HepG2 (cell line): Measurements from ENCODE around the gene SMIM1. TPM values are rescaled to one million over a fixed set of nuclear protein-coding genes. Genes with fewer than 3 reads are reported as not detected.

Experiments used
- CCAR2 ChIP-seq: fragments of 200-400 bp; formaldehyde crosslinking; optimal IDR thresholded peaks from 2 replicates; pipeline ENCODE3; 2018; ENCODE audit warnings: low read depth, mild to moderate bottlenecking, low read length, moderate library complexity
- CREM ChIP-seq, 2 experiments: sonication (generic) in 1 of 2; formaldehyde crosslinking in 1 of 2; IDR thresholded peaks; 2 replicates each; pipeline versions ENCODE4 v1.4.0 to v1.6.1; 2016 to 2020; ENCODE audit warnings: antibody characterized with exemption in 1 of 2, mild to moderate bottlenecking in 1 of 2, missing genetic modification reagents in 1 of 2
- FOXM1 ChIP-seq: sonication (generic); formaldehyde crosslinking; IDR thresholded peaks from 2 replicates; pipeline ENCODE4 v1.5.0; 2020; ENCODE audit warnings: missing genetic modification reagents
- IKZF5 ChIP-seq: IDR thresholded peaks from 2 replicates; pipeline ENCODE4 v1.6.1; 2018; ENCODE audit warnings: missing genetic modification reagents, mild to moderate bottlenecking, missing compliant biosample characterization
- IRF2 ChIP-seq: IDR thresholded peaks from 2 replicates; pipeline ENCODE4 v1.6.1; 2018; ENCODE audit warnings: missing genetic modification reagents, missing compliant biosample characterization
- ISX ChIP-seq: sonication (generic); formaldehyde crosslinking; conservative IDR thresholded peaks from 2 replicates; pipeline ENCODE4 v1.5.0; 2020; ENCODE audit warnings: missing genetic modification reagents
- KDM5A ChIP-seq: fragments of 200-600 bp; sonication (generic); IDR thresholded peaks from 2 replicates; pipeline ENCODE4 v1.7.0; 2018; ENCODE audit warnings: antibody characterized with exemption, mild to moderate bottlenecking, low read length, borderline replicate concordance
- MBNL3 ChIP-seq: fragments of 250-450 bp; sonication (Bioruptor Pico); conservative IDR thresholded peaks from 2 replicates; pipeline ENCODE4 v1.8.0; 2022; ENCODE audit warnings: mild to moderate bottlenecking, inconsistent platforms
- MTERF4 ChIP-seq: sonication (generic); formaldehyde crosslinking; IDR thresholded peaks from 2 replicates; pipeline ENCODE4 v1.8.0; 2023; ENCODE audit warnings: mild to moderate bottlenecking, missing genetic modification reagents
- MTF1 ChIP-seq: sonication (generic); formaldehyde crosslinking; IDR thresholded peaks from 2 replicates; pipeline ENCODE4 v1.5.0; 2020; ENCODE audit warnings: missing genetic modification reagents
- NR2C2 ChIP-seq: sonication (generic); formaldehyde crosslinking; IDR thresholded peaks from 2 replicates; pipeline ENCODE4 v1.4.0; 2020; ENCODE audit warnings: missing genetic modification reagents, mild to moderate bottlenecking, moderate library complexity, borderline replicate concordance
- PAX8 ChIP-seq: sonication (generic); formaldehyde crosslinking; IDR thresholded peaks from 2 replicates; pipeline ENCODE4 v1.8.0; 2022; ENCODE audit warnings: mild to moderate bottlenecking, missing genetic modification reagents, borderline replicate concordance
- SIN3A ChIP-seq: IDR thresholded peaks from 2 replicates; pipeline ENCODE4 v1.6.1; 2011; ENCODE audit warnings: low read depth, mild to moderate bottlenecking, control low read depth, low read length, borderline replicate concordance
- ZNF333 ChIP-seq: sonication (generic); formaldehyde crosslinking; IDR thresholded peaks from 2 replicates; pipeline ENCODE4 v1.4.0; 2020; ENCODE audit warnings: mild to moderate bottlenecking, missing genetic modification reagents, borderline replicate concordance
- ZNF337 ChIP-seq: sonication (generic); formaldehyde crosslinking; IDR thresholded peaks from 2 replicates; pipeline ENCODE4 v1.5.1; 2020; ENCODE audit warnings: missing genetic modification reagents, low read depth, mild to moderate bottlenecking, borderline replicate concordance
- ZNF362 ChIP-seq: sonication (generic); formaldehyde crosslinking; IDR thresholded peaks from 2 replicates; pipeline ENCODE4 v1.4.0; 2020; ENCODE audit warnings: missing genetic modification reagents, mild to moderate bottlenecking, borderline replicate concordance
- ZNF569 ChIP-seq: sonication (generic); formaldehyde crosslinking; IDR thresholded peaks from 2 replicates; pipeline ENCODE4 v1.5.0; 2020; ENCODE audit warnings: mild to moderate bottlenecking, missing genetic modification reagents, moderate library complexity, borderline replicate concordance
- polyA plus RNA-seq, 8 experiments: library from polyadenylated mRNA; depleted of rRNA in 3 of 8; stranded (reverse) in 7 of 8; unstranded in 1 of 8; fragments of >200 nt; fragmentation: Illumina TruSeq in 4 of 8; extraction: Trizol in 4 of 8; gene quantifications; 2 replicates each; pipeline versions ENCODE4 v1.2.1 to v1.2.3, GENCODE V29; 2011 to 2016; ENCODE audit warnings: low read depth in 4 of 8, missing spikeins in 1 of 8, mixed read lengths in 1 of 8; ENCODE audit not compliant: insufficient read depth in 1 of 8
- total RNA-seq, 5 experiments: library from RNA; depleted of rRNA; stranded (reverse); fragments of >200 nt; fragmentation: Illumina TruSeq; extraction: Trizol; gene quantifications; 2 replicates each; pipeline ENCODE4 v1.2.3, GENCODE V29; 2016; ENCODE audit warnings: low read depth in 1 of 5
- TF ChIP-seq, protein P1 (sequence below): fragments of 450-650 bp; IDR thresholded peaks from 2 replicates; pipeline ENCODE4 v1.6.1; 2016
- TF ChIP-seq, protein P2 (sequence below): sonication (generic); formaldehyde crosslinking; IDR thresholded peaks from 2 replicates; pipeline ENCODE4 v1.4.0; 2020; ENCODE audit warnings: missing genetic modification reagents
- TF ChIP-seq, protein P3 (sequence below): sonication (generic); formaldehyde crosslinking; IDR thresholded peaks from 2 replicates; pipeline ENCODE4 v1.8.0; 2022; ENCODE audit warnings: low read depth, missing genetic modification reagents

SMIM1 gene
- total and polyA plus RNA-seq, 2 of the 13 experiments (the other 11 are each of a cell fraction or from before 2014, with no cell fraction given): 12.4 to 56.3 TPM

DNA sequence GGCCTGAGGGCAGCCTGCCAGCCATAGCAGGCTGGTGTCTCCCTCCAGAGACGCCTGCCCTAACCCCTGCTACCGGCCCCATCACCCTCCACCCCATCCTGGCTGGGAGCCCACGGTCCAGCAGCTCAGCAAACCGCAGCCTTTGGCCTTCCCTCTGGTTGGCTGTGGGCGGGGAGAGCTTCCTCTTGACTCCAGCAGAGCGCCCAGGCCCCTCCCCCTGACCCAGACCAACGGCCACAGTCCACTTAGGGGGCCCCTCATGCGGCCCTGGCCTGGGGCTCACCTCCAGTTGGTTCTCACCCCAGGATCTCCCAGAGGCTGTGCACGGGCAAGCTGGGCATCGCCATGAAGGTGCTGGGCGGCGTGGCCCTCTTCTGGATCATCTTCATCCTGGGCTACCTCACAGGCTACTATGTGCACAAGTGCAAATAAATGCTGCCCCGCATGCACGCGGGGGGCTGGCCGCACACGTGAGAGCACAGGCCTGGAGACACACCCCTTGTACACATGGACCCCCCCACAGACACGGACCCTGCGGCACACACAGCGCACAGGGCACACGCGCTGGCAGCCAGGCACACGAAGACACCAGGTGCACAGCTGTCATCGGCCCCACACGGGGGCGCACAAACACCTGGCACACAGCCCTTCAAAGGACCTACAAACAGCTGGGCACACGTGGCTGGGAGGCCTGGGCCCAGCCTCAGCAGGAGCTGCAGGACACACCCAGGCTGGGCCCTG is 3.1 kb downstream of the SMIM1 start (continued):
- TF ChIP-seq ZNF569 (CRISPR knock-in tag): no peak
- TF ChIP-seq CCAR2: no peak
- TF ChIP-seq NR2C2 (CRISPR knock-in tag): peak; percentile 86
- TF ChIP-seq FOXM1 (CRISPR knock-in tag): no peak
- TF ChIP-seq MTF1 (CRISPR knock-in tag): peak; percentile 63; the same call in 1 of the 2 replicates
- peak; percentile 10 for TF ChIP-seq IRF2 (CRISPR knock-in tag)
- TF ChIP-seq, protein P1, sequence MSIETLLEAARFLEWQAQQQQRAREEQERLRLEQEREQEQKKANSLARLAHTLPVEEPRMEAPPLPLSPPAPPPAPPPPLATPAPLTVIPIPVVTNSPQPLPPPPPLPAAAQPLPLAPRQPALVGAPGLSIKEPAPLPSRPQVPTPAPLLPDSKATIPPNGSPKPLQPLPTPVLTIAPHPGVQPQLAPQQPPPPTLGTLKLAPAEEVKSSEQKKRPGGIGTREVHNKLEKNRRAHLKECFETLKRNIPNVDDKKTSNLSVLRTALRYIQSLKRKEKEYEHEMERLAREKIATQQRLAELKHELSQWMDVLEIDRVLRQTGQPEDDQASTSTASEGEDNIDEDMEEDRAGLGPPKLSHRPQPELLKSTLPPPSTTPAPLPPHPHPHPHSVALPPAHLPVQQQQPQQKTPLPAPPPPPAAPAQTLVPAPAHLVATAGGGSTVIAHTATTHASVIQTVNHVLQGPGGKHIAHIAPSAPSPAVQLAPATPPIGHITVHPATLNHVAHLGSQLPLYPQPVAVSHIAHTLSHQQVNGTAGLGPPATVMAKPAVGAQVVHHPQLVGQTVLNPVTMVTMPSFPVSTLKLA: peak; percentile 73
- TF ChIP-seq KDM5A: peak; percentile 59; the same call in 1 of the 2 replicates
- TF ChIP-seq MTERF4 (CRISPR knock-in tag): no peak
- no peak for TF ChIP-seq ZNF333 (CRISPR knock-in tag)
- TF ChIP-seq MBNL3 (CRISPR knock-in tag): no peak
- 0 out of 2 replicates have a peak, but pooled peaks have one; percentile 53 for TF ChIP-seq IKZF5
- TF ChIP-seq, protein P2, sequence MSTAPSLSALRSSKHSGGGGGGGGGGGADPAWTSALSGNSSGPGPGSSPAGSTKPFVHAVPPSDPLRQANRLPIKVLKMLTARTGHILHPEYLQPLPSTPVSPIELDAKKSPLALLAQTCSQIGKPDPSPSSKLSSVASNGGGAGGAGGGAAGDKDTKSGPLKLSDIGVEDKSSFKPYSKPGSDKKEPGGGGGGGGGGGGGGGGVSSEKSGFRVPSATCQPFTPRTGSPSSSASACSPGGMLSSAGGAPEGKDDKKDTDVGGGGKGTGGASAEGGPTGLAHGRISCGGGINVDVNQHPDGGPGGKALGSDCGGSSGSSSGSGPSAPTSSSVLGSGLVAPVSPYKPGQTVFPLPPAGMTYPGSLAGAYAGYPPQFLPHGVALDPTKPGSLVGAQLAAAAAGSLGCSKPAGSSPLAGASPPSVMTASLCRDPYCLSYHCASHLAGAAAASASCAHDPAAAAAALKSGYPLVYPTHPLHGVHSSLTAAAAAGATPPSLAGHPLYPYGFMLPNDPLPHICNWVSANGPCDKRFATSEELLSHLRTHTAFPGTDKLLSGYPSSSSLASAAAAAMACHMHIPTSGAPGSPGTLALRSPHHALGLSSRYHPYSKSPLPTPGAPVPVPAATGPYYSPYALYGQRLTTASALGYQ (CRISPR knock-in tag): peak; percentile 73
- TF ChIP-seq, protein P3, sequence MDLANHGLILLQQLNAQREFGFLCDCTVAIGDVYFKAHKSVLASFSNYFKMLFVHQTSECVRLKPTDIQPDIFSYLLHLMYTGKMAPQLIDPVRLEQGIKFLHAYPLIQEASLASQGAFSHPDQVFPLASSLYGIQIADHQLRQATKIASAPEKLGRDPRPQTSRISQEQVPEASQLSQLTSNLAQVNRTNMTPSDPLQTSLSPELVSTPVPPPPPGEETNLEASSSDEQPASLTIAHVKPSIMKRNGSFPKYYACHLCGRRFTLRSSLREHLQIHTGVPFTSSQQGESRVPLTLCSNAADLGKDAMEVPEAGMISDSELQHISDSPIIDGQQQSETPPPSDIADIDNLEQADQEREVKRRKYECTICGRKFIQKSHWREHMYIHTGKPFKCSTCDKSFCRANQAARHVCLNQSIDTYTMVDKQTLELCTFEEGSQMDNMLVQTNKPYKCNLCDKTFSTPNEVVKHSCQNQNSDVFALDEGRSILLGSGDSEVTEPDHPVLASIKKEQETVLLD (CRISPR knock-in tag): no peak
- TF ChIP-seq ISX: no peak
- no peak for TF ChIP-seq PAX8
- TF ChIP-seq SIN3A: peak; percentile 41; the same call in 1 of the 2 replicates
- TF ChIP-seq ZNF337 (CRISPR knock-in tag): no peak
- peak; percentile 17; the same call in 1 of the 2 replicates for TF ChIP-seq CREM (IDR thresholded peaks at IDR 0.05)
- TF ChIP-seq CREM (CRISPR knock-in tag; IDR thresholded peaks at IDR 0.05): no peak
- no peak; the same call in 1 of the 2 replicates for TF ChIP-seq ZNF362
